Forelimb muscle (tissue), 1 donor: ENCODE measurements around the gene PTPRH. TPM values are rescaled to one million over a fixed set of nuclear protein-coding genes. Genes with fewer than 3 reads are reported as not detected.
"Not testable (repeated sequence)": the region's sequence is repeated elsewhere in the genome, so short reads cannot be mapped to it uniquely, and the experiment has no call there.

Experiments
- DNase-seq: peaks from one replicate; pipeline ENCODE4 v3.0.0-alpha.2; 2013; ENCODE audit warnings: low read depth
- polyA plus RNA-seq: library from polyadenylated mRNA; unstranded; fragments of 120-200 nt; gene quantifications from one replicate; pipeline ENCODE4 v1.2.1, GENCODE V29; 2013; ENCODE audit not compliant: insufficient read length

Gene PTPRH
- polyA plus RNA-seq, 1 donor: 0.11 TPM

- no peak for DNase-seq
Observed at GRCh38 chr19:55186080-55186479, 23.2 kb downstream of the PTPRH start.

- DNase-seq: no peak
Observed at GRCh38 chr19:55181740-55182139, 27.6 kb downstream of the PTPRH start.

GRCh38 chr19:55179606-55180484, 29.5 kb downstream of the PTPRH start, which contains the start of gene SYT5:
TSS of gene SYT5 (minus strand) at chr19:55180289. CDS start at chr19:55179041, 1,248 bp downstream.
- DNase-seq: no peak

- no peak for DNase-seq
Observed at GRCh38 chr19:55178781-55179599, 30.3 kb downstream of the PTPRH start.

DNA sequence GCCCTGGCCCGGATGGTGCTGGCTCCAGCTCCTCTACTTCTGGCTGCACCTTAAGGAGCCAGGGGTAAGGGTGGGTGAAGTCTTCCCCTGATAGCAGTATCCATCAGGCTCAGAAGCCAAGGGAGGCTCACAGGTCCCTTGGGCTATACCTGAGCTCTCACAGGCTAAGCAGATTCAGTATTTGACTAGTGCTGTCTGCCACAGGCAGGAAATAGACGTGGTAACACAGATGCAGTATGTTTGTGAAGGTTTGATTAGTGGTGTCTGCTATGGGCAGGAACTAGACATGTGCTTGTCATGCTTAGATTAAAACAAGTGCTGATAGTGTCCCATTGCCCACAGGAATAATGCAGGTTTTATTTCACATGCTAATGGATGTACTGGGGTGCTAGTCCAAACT, 33.2 kb downstream of the PTPRH start:
- no peak for DNase-seq

DNA sequence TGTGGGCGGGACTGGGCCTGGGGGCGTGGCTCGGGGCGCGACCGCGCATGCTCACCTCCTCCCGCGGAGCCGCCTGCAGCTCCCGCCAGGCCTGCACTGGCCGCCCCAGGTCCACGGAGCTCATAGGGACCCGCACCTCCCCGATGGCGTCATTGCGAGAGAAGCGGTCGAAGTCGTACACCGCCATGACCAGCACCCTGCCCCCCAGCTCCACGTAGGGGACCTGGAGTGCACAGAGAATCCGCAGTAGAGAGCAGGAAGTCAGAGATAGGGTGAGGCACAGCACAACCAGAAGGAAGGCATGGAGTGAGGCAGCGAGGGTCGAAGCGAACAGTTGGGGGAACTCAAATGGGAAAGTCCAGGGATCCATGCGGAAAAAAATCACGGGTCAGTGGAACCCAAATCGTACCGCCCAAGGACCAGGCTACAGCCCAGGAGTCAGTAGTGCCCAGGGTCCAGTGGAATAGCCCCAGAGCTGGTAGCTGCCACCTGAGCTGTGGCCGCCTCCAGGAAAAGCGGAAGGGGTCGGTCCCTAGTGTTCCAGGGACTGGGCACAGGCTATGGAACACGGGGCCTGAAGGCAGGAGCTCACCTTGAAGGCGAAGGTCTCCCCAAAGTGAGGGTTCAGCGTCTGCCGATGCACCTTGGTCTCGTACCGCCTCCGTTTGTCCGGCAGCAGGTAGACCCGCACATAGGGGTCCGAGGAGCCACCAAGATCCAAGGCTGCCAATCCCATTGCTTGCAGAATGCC, 34.0 kb downstream of the PTPRH start:
- no peak for DNase-seq

DNA sequence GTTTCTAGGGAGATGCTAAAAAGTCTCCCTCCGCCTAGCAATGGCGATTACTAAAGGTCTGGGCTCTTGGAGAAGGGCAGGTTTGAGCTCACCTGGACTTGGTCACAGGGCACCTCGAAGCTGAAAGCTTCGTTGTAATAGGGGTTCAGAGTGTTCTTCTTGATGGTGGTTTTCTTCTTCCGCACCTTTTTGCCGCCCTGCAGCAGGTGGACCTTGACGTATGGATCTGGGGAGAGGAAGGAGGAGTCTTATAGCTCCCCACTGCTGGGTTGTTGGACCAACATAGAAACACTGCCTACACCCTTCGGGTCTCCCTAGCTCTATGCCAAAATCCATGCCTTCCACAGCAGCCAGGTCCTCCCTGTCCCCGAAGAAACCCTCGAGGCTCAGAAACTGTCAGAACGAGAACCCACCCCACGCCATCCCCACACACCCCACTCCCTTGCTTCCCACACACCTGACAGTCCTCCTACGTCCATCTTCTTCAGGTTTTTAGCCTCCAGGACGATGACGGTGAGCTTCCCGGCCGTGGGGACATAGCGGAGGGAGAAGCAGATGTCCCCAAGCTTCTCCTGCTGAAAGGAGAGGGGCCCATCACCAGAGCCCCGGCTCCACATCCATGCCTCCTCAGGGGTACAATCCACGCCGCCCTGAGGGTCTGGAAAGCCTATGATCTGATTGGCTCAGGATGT, 34.7 kb downstream of the PTPRH start:
- no peak for DNase-seq

- DNase-seq: no peak
Observed at GRCh38 chr19:55173714-55174409, 35.4 kb downstream of the PTPRH start.

DNA sequence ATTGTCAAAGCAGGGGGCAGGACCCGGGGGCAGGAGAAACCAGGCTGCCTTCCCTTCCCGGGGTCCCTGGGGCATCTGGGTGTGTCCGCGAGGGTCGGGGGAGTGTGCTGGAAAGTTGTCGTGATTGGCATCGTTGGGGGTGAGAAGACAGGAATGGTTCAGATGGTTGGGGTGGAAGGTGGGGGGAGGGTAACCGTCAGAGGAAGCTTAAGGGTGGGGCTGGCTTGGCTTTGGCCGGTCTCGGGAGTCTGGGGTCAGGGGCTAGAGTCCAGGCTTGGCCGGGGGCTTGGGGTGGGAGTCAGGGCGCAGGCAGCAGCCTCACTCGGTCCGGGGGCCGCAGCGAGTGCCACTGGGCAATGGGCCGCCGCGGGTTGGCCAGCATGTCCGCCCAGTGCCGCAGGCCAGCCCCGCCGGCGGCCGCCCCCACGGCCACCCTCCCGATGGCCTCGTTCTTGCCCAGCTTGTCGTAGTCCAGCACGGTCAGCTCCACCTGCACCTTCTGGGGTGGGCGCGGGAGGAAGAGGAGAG, 36.1 kb downstream of the PTPRH start:
- DNase-seq: no peak

DNA sequence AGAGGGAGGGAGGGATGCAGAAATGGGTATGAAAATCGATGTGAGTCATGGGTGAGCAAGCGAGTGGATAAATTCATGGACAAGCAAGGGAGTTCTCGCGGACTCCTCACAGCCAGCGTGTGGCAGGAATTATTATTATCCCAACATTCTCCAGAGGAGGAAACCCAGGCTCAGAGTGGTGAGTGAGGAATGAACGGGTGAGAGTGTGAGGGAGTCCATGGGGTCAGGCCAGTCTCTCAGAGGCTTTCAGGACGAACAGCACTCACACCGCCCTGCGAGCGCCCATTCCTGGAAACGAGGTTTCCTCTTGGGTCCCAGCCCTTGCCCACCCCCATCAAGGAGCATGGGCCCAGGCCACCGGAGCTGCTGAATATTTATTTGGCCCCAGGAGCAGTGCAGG, 36.6 kb downstream of the PTPRH start:
- DNase-seq: no peak

GRCh38 chr19:55172318-55172717, 37.0 kb downstream of the PTPRH start:
- not testable (repeated sequence) for DNase-seq

- DNase-seq: no peak
Observed at GRCh38 chr19:55171440-55171839, 37.9 kb downstream of the PTPRH start.

- DNase-seq: no peak
Observed at GRCh38 chr19:55169136-55169535, 40.2 kb downstream of the PTPRH start.

DNA sequence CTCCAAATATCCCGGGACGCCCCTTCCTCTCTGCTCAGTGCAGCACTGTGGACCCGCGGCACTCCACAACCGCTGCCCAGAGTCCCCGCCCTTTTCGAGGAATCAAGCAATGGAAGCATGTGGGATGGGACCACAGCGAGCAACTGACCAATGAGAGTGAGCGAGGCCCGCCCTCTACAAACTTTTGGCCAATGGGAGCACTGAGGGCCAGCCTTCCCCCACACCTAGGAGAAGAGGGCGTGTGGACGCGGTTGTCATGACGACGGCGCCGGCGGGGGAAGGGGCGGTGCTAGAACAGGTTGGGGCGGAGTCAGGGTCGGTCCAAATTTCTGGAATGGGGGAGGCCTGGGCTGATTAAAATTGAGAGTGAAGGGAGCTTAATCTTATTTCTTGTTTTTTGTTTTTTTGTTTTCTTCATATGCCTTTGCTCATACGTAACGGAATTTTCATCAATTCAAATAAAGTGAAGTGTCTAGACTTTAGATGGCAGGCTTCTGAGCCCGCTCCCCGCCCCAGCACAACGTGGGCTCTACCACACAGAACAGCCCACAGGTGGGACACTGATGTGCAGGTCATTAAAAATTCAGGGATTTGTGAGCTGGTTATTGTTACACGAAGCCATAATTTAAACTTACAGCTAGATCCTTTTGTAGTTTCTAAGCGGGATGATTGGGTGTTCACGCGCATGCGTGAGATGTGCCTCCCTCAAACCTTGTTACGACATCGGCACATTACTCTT, 42.6 kb downstream of the PTPRH start, which contains the start of gene DNAAF3:
Gene DNAAF3 (minus strand): TSS at position 84 of the 739 bp plus-strand sequence. CDS start 200 bp downstream, outside the sequence.
- peak; percentile 44 for DNase-seq

GRCh38 chr19:55165952-55166529, 43.3 kb downstream of the PTPRH start:
- DNase-seq: no peak

GRCh38 chr19:55161571-55162322, 47.6 kb downstream of the PTPRH start:
- DNase-seq: no peak

DNA sequence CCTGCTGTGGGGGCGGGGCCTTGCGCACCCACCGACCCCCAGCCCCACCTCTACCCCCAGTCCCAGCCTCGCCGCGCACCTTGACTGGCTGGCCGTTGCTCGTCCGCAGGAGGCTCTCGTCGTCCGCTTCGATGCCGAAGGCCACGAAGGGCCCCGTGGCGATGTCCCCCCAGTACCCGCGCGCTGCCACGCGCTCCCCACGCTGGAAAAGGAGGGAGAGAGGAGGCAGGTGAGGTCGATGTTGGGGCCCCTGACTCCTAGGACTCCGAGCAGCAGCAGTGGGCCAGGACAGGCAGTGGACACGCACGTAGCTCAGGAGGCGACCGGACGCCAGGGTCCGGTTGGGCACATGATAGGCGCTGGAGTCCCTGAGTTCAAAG, 48.3 kb downstream of the PTPRH start:
- DNase-seq: no peak
